CD14-positive monocyte (primary cell): ENCODE data around the gene DHCR7. TPM values are rescaled to one million over a fixed set of nuclear protein-coding genes. Genes with fewer than 3 reads are reported as not detected.

Source experiments
- DNase-seq, 3 donors: peaks; one replicate each; pipeline ENCODE4 v3.0.0-alpha.2; 2011 to 2022
- H2AFZ ChIP-seq: 2 replicates; pipeline ENCODE4 v1.6.0; 2012; ENCODE audit warnings: mild to moderate bottlenecking, low read depth, low read length, inconsistent platforms; ENCODE audit not compliant: insufficient read depth, poor library complexity, severe bottlenecking
- H3K27ac ChIP-seq, 2 donors: 1 replicate in 1 of 2; 2 replicates in 1 of 2; pipeline ENCODE4 v1.5.1; 2012 to 2013; ENCODE audit warnings: low read length in 2 of 2, control low read depth in 1 of 2, inconsistent platforms in 1 of 2, low read depth in 1 of 2, mild to moderate bottlenecking in 1 of 2
- H3K27me3 ChIP-seq, 2 donors: one replicate each; pipeline versions ENCODE4 v1.6.0 to v1.6.1; 2011 to 2013; ENCODE audit warnings: low read length in 2 of 2; ENCODE audit not compliant: control insufficient read depth in 2 of 2, insufficient read depth in 2 of 2
- H3K36me3 ChIP-seq, 2 donors: replicated peaks in 1 of 2; 1 replicate in 1 of 2; 2 replicates in 1 of 2; pipeline versions ENCODE4 v1.5.1 to v1.6.1; 2012 to 2013; ENCODE audit warnings: low read length in 2 of 2, control low read depth in 1 of 2, inconsistent platforms in 1 of 2, mild to moderate bottlenecking in 1 of 2; ENCODE audit not compliant: insufficient read depth in 2 of 2, control insufficient read depth in 1 of 2
- H3K4me1 ChIP-seq, 2 donors: 1 replicate in 1 of 2; 2 replicates in 1 of 2; pipeline versions ENCODE4 v1.5.1 to v1.6.1; 2012 to 2013; ENCODE audit warnings: low read length in 2 of 2, control low read depth in 1 of 2, inconsistent platforms in 1 of 2, mild to moderate bottlenecking in 1 of 2, moderate library complexity in 1 of 2; ENCODE audit not compliant: insufficient read depth in 2 of 2, control insufficient read depth in 1 of 2
- H3K4me2 ChIP-seq: replicated peaks from 2 replicates; pipeline ENCODE3; 2012; ENCODE audit warnings: low read length, moderate library complexity, mild to moderate bottlenecking; ENCODE audit not compliant: poor library complexity, severe bottlenecking; ENCODE audit errors: extremely low read depth
- H3K4me3 ChIP-seq, 3 experiments: fragments of 200-600 bp in 1 of 3; sonication (generic) in 1 of 3; replicated peaks in 1 of 3; 1 replicate in 2 of 3; 2 replicates in 1 of 3; pipeline ENCODE4 v1.5.1; 2011 to 2013; ENCODE audit warnings: low read length in 3 of 3, mild to moderate bottlenecking in 3 of 3, control low read depth in 2 of 3, low read depth in 2 of 3, inconsistent platforms in 1 of 3, moderate library complexity in 1 of 3
- H3K79me2 ChIP-seq: 2 replicates; pipeline ENCODE4 v1.6.0; 2012; ENCODE audit warnings: mild to moderate bottlenecking, control low read depth, inconsistent platforms, low read length, moderate library complexity; ENCODE audit not compliant: insufficient read depth
- H3K9ac ChIP-seq: 2 replicates; pipeline ENCODE4 v1.6.0; 2017; ENCODE audit warnings: low read length, mild to moderate bottlenecking; ENCODE audit not compliant: insufficient read depth, poor library complexity, severe bottlenecking
- H3K9me3 ChIP-seq, 2 donors: replicated peaks in 1 of 2; 1 replicate in 1 of 2; 2 replicates in 1 of 2; pipeline versions ENCODE4 v1.5.1 to v1.6.1; 2012 to 2013; ENCODE audit warnings: low read length in 2 of 2, control low read depth in 1 of 2; ENCODE audit not compliant: control insufficient read depth in 1 of 2, insufficient read depth in 1 of 2
- H4K20me1 ChIP-seq: 2 replicates; pipeline ENCODE4 v1.6.0; 2012; ENCODE audit warnings: mild to moderate bottlenecking, low read length, control low read depth, moderate library complexity; ENCODE audit not compliant: insufficient read depth
- H3K27ac Mint-ChIP-seq, 7 donors: one replicate each; pipeline ENCODE4 v1.8.0; 2020; ENCODE audit warnings: mild to moderate bottlenecking in 7 of 7, mixed read lengths in 7 of 7, moderate library complexity in 6 of 7, inconsistent platforms in 2 of 7
- H3K27me3 Mint-ChIP-seq, 3 donors: one replicate each; pipeline ENCODE4 v1.8.0; 2021 to 2022; ENCODE audit warnings: low read depth in 3 of 3, mild to moderate bottlenecking in 3 of 3, mixed read lengths in 3 of 3, moderate library complexity in 3 of 3, inconsistent platforms in 1 of 3
- H3K36me3 Mint-ChIP-seq, 2 donors: one replicate each; pipeline ENCODE4 v1.8.0; 2020; ENCODE audit warnings: mixed read lengths in 2 of 2, inconsistent platforms in 1 of 2, mild to moderate bottlenecking in 1 of 2
- H3K4me1 Mint-ChIP-seq: one replicate; pipeline ENCODE4 v1.8.0; 2020; ENCODE audit warnings: mild to moderate bottlenecking, mixed read lengths
- H3K4me3 Mint-ChIP-seq, 2 donors: one replicate each; pipeline ENCODE4 v1.8.0; 2020; ENCODE audit warnings: mild to moderate bottlenecking in 2 of 2, mixed read lengths in 2 of 2, moderate library complexity in 1 of 2
- H3K9me3 Mint-ChIP-seq, 7 donors: one replicate each; pipeline ENCODE4 v1.8.0; 2020 to 2022; ENCODE audit warnings: mixed read lengths in 7 of 7, mild to moderate bottlenecking in 6 of 7, moderate library complexity in 6 of 7, inconsistent platforms in 2 of 7
- CTCF ChIP-seq: fragments of 200-600 bp; IDR thresholded peaks from one replicate; pipeline ENCODE4 v1.8.0; 2022; ENCODE audit warnings: antibody characterized with exemption, mild to moderate bottlenecking
- WGBS: methylation state at CpG from one replicate; pipeline ENCODE4 v1.1.5; 2013; ENCODE audit warnings: missing lambda C conversion rate; ENCODE audit not compliant: insufficient coverage; 5-methylcytosine and 5-hydroxymethylcytosine counted together
- intact Hi-C, 2 donors: fragments of 100-400 bp; cut with micrococcal nuclease; formaldehyde crosslinking; loops; one replicate each; pipeline versions ENCODE4 v1.15.0 to v1.15.1; 2023
- polyA plus RNA-seq, 3 donors: library from polyadenylated mRNA; depleted of rRNA in 1 of 3; unstranded in 2 of 3; stranded (reverse) in 1 of 3; fragments of 300-500 nt in 2 of 3; fragments of >200 nt in 1 of 3; fragmentation: Illumina TruSeq in 2 of 3; gene quantifications; 1 replicate in 2 of 3; 2 replicates in 1 of 3; pipeline ENCODE4 v1.2.3, GENCODE V29; 2012 to 2021

DHCR7 gene
- polyA plus RNA-seq, 3 donors, result 2.2 to 3.9 (median 2.2) TPM

DNA sequence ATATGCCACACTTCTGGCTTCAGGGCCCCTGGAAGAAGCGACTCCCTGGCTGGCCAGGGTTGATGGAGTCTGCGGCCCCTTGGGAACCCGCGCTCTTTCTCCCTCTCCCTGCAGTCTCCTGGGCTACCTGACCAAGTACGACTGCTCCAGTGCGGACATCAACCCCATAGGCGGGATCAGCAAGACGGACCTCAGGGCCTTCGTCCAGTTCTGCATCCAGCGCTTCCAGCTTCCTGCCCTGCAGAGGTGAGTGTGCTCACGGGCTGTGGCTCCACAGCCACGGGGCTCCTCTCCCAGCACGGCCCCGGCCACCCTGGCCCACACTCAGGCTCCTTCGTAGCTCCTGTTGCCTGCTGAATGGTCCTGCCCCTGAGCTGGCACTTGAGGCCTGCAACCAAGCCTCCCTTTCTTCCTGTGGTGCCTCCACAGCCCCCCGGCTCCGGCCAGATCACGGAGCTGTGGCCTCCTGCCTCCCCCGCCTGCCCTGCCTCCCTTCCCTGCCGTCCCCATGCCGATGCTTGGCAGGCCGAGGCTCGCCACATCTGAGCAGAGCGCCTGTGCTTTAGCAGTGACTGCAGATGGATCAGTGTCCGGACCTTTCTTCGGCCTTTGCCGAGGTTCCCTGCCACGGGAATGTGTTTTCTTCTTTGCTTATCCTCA lies 42.7 kb upstream of the DHCR7 start:
- Histone ChIP-seq H4K20me1 (peaks cover 7% of the 10 kb centered on the region), H3K9ac (no peak overlapping the region), H3K4me3 (no peak overlapping the region), H3K4me2 (no peak overlapping the region), H3K4me1 (no peaks in the 10 kb centered on the region), H3K9me3 (no peaks in the 10 kb centered on the region), H2AFZ (no peak overlapping the region), H3K27me3 (no peaks in the 10 kb centered on the region), H3K27ac (no peak overlapping the region), H3K79me2 (no peaks in the 10 kb centered on the region), H3K36me3 (peaks cover 81 to 97% of the 10 kb centered on the region in 2 donors)
- Mint-ChIP-seq H3K27me3 (peaks cover 0 to 2% (median 1%) of the 10 kb centered on the region in 3 donors), H3K27ac (no peak overlapping the region), H3K36me3 (peaks cover 85 to 97% of the 10 kb centered on the region in 2 donors), H3K4me3 (no peak overlapping the region), H3K4me1 (no peaks in the 10 kb centered on the region), H3K9me3 (no peaks in the 10 kb centered on the region)
- TF ChIP-seq CTCF, result no peak
- DNase-seq, result no peak
- intact Hi-C loops, result no loop called here
- 98% methylated on average over 27 of the region's 28 CpGs for WGBS

- Mint-ChIP-seq H3K27me3 (peaks cover 0 to 2% (median 1%) of the 10 kb centered on the region in 3 donors), H3K4me1 (no peaks in the 10 kb centered on the region), H3K9me3 (no peaks in the 10 kb centered on the region), H3K27ac (peak overlapping the region in 1 of 7 donors; percentile 37), H3K4me3 (no peak overlapping the region), H3K36me3 (peaks cover 85 to 97% of the 10 kb centered on the region in 2 donors)
- H3K79me2 ChIP-seq, result no peaks in the 10 kb centered on the region
- H3K9me3 ChIP-seq, result no peaks in the 10 kb centered on the region
- H3K4me2 ChIP-seq, result no peak overlapping the region
- H3K36me3 ChIP-seq, result peaks cover 81 to 97% of the 10 kb centered on the region in 2 donors
- H2AFZ ChIP-seq, result no peak overlapping the region
- H4K20me1 ChIP-seq, result no peaks in the 10 kb centered on the region
- H3K4me3 ChIP-seq, result no peak overlapping the region
- no peak for DNase-seq
- H3K9ac ChIP-seq, result no peak overlapping the region
- intact Hi-C loops, result no loop called here
- no peaks in the 10 kb centered on the region for H3K27me3 ChIP-seq
- TF ChIP-seq CTCF, result no peak
- H3K4me1 ChIP-seq, result no peaks in the 10 kb centered on the region
- no peak overlapping the region for H3K27ac ChIP-seq
- 95% methylated on average over 23 of the region's 23 CpGs for WGBS
Measured at GRCh38 chr11:71490044-71490730, 42.0 kb upstream of the DHCR7 start.
